ENCODE measurements around the gene ITGAX. TPM values are rescaled to one million over a fixed set of nuclear protein-coding genes. Genes with fewer than 3 reads are reported as not detected.

ITGAX gene
- total RNA-seq, 2 experiments from 2014 or later: 42.0 to 43.2 TPM

DNA sequence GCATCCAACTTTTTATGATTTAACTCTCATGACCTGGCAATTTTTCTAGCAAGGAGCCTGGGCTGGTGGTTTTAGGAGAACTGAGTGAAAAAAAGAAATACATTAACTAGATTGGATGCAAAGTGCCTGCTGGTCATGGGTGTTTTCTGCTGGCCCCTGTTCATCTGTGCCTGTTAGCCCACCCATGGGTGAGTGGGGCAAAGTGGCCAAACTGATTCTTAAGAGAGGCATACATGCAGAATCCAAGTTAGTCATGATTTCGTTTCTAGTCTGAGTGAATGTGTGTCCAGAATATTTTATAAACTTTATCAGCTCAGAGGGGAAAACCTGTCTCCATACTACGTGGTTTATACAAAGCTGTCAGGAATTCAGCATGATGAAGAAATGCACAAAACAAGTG lies 33.6 kb downstream of the ITGAX start:
- Mint-ChIP-seq H3K36me3 (ENCODE audit: low read depth) (no peaks in the 10 kb centered on the region), H3K27ac (no peak overlapping the region), H3K4me1 (peaks cover 16% of the 10 kb centered on the region), H3K27me3 (peaks cover 25% of the 10 kb centered on the region), H3K9me3 (no peaks in the 10 kb centered on the region), H3K4me3 (no peak overlapping the region)
- ChIA-PET CTCF (no interaction called here), POLR2A (interaction anchor here (1.2 to 1.7 kb wide), 2 partner anchors 70 to 209 kb away, joined by 4 read pairs; partner anchors contain the start of genes ARMC5 and FUS)
- DNase-seq: no peak

DNA sequence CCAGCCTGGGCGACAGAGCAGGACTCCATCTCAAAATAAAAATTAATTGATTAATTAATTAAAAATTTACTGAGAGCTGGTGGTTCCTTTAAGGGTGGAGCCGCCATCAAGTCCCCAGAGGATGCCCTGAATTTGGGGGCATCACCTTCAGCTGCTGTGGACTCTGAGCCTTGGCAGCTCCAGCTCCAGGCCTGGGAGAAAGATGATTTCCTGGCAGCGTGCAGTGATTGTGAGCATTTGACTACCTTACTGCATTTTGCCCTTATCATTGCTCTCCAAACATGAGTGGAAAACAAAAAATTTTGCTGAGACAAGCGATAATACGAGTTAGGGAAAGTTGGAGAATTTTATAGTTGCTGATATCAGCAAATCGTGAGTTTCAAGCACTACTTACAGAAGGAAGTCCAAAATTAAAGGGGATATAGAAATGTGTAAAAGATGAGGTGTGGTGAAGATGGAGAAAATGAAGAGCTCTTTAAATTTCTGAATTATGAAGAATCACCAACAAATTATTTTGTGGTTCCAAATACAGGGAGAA lies 35.6 kb downstream of the ITGAX start:
- Mint-ChIP-seq H3K27ac (no peak overlapping the region), H3K4me1 (peaks cover 13% of the 10 kb centered on the region), H3K9me3 (no peaks in the 10 kb centered on the region), H3K36me3 (ENCODE audit: low read depth) (no peaks in the 10 kb centered on the region), H3K4me3 (no peak overlapping the region), H3K27me3 (peaks cover 27% of the 10 kb centered on the region)
- ChIA-PET CTCF (interaction anchor here (1.1 to 1.7 kb wide), 2 partner anchors 8 to 14 kb away, joined by 4 to 5 read pairs; no protein-coding TSS in a partner anchor), POLR2A (no interaction called here)
- no peak for DNase-seq

DNA sequence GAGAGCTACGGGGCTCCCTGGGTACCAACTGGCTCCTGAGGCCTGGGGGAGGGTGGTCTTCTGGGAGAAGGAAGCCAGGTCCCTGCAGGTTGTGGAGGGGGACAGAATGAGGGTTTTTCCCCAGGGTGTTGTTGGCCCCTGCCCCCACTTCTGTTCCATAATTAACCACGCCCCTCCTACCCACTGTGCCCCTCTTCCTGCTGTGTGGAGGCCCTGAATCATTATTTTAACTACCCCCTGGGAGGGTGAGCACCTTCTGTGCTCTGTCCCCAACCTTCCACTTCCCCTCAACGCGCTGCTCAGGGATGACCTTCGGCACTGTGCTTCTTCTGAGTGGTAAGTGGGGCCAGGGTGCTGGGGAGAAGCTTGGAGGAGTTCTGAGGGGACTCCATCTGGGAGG lies 38.1 kb downstream of the ITGAX start, which contains the start of gene ITGAD:
ITGAD (plus strand) TSS at position 280 of the 400 bp plus-strand sequence; CDS start at position 306, 26 bp downstream.
- H3K27me3 Mint-ChIP-seq: peaks cover 18% of the 10 kb centered on the region

DNA sequence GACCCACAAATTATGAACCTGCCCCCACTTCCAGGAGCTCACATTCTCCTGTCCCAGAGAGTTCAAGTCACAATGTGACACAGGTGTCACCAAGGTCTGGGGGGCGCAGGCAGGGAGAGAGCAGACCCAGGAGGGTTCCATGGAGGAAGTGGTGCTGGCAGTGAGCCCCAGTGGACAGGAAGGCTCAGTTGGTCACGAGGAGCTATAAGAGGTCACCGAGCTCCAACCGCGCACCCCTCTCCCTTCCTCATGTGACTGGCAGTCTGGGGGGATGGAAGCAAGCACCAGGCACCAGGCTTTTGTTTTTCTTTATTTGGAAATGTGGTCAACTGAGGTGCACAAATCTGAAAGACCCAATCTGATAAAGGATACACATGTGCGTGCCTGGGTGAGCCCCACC lies 40.7 kb downstream of the ITGAX start:
- ChIA-PET CTCF (interaction anchor here (1.4 kb wide), 1 partner anchor 10 kb away, joined by 5 read pairs; no protein-coding TSS in a partner anchor), POLR2A (no interaction called here)
- Mint-ChIP-seq H3K36me3 (ENCODE audit: low read depth) (peaks cover 21% of the 10 kb centered on the region), H3K9me3 (peaks cover 17% of the 10 kb centered on the region), H3K4me1 (peaks cover 23% of the 10 kb centered on the region), H3K4me3 (no peak overlapping the region), H3K27ac (no peak overlapping the region), H3K27me3 (peaks cover 4% of the 10 kb centered on the region)
- DNase-seq: no peak

More for the DNA sequence above, 38.1 kb downstream of the ITGAX start, which contains the start of gene ITGAD:
- H3K4me3 Mint-ChIP-seq: no peak within 1 kb of the TSS
- no peaks in the 10 kb centered on the region for H3K9me3 Mint-ChIP-seq
- CTCF ChIA-PET: no interaction called here
- H3K36me3 Mint-ChIP-seq (ENCODE audit: low read depth): peaks cover 2% of the 10 kb centered on the region
- peaks cover 2% of the 10 kb centered on the region for H3K4me1 Mint-ChIP-seq
- H3K27ac Mint-ChIP-seq: no peak within 1 kb of the TSS
- no peak for DNase-seq
- POLR2A ChIA-PET: no interaction called here

DNA sequence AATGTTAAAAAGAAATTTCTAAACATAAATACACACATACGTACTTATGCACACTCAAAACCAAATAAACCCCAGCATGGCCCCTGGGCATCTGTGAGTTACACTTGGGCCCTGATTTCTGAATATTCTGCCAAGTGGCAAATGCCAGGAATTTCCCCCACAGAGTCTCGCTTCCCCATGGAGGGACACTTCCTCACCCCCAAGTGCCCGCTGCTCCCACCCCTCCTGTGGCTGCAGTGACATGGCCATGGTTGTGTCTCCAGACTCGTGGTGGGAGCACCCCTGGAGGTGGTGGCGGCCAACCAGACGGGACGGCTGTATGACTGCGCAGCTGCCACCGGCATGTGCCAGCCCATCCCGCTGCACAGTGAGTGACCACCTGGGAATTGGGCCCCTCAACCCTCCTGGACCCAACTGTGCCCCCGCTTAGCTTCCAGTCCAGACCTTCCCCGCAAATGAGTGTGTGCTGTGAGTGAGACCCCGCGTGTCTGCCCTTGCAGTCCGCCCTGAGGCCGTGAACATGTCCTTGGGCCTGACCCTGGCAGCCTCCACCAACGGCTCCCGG lies 42.2 kb downstream of the ITGAX start:
- Mint-ChIP-seq H3K27me3 (peaks cover 2% of the 10 kb centered on the region), H3K9me3 (peaks cover 17% of the 10 kb centered on the region), H3K36me3 (ENCODE audit: low read depth) (peaks cover 21% of the 10 kb centered on the region), H3K27ac (no peak overlapping the region), H3K4me1 (peaks cover 29% of the 10 kb centered on the region), H3K4me3 (no peak overlapping the region)
- ChIA-PET POLR2A (no interaction called here), CTCF (no interaction called here)
- DNase-seq: no peak

DNA sequence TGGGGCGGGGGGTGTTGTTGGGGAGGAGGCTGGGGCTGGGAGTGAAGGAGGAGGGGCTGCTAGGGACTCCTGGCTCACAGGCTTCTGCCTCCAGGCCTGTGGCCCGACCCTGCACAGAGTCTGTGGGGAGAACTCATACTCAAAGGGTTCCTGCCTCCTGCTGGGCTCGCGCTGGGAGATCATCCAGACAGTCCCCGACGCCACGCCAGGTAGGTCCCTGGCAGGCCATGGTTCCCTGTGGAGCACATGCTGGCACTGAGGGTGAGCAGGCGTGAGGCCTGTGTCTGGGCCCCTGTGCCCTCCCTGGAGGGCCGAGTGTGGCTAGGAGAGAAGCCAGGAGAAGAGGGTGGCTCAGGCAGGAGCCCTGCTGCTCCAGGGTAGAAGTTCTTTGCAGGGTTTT lies 42.7 kb downstream of the ITGAX start:
- Mint-ChIP-seq H3K27ac (no peak overlapping the region), H3K4me3 (no peak overlapping the region), H3K27me3 (peaks cover 2% of the 10 kb centered on the region), H3K9me3 (peaks cover 17% of the 10 kb centered on the region), H3K4me1 (peaks cover 33% of the 10 kb centered on the region), H3K36me3 (ENCODE audit: low read depth) (peaks cover 21% of the 10 kb centered on the region)
- CTCF ChIA-PET: no interaction called here
- POLR2A ChIA-PET: no interaction called here
- DNase-seq: no peak

DNA sequence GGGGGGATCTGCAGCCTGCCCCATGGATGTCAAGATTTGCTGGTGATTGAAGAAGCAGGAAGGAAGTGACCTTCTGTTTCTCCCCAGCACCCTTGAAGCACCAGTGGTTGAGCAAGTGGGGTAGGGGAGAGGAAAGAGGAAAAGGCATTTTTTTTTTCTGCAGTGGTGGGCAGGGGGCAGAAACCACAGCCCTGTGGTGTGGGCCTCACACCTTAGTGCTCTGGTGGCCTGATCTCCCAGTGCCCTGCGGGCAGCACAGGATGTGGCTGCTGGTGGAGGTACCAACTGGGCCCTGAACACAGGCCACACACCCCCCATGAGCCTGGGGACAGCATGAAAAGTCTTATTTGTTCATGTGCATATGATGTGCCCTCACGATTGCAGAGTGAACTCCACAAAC lies 45.2 kb downstream of the ITGAX start:
- H3K4me1 Mint-ChIP-seq: peaks cover 47% of the 10 kb centered on the region
- peaks cover 2% of the 10 kb centered on the region for H3K27me3 Mint-ChIP-seq
- peaks cover 21% of the 10 kb centered on the region for H3K36me3 Mint-ChIP-seq (ENCODE audit: low read depth)
- CTCF ChIA-PET: no interaction called here
- H3K27ac Mint-ChIP-seq: peak overlapping the region; percentile 79
- H3K9me3 Mint-ChIP-seq: peaks cover 17% of the 10 kb centered on the region
- no peak overlapping the region for H3K4me3 Mint-ChIP-seq
- peak; percentile 57 for DNase-seq
- POLR2A ChIA-PET: interaction anchor here (0.7 to 1.2 kb wide), 2 partner anchors 14 to 30 kb away, joined by 4 to 5 read pairs; no protein-coding TSS in a partner anchor

DNA sequence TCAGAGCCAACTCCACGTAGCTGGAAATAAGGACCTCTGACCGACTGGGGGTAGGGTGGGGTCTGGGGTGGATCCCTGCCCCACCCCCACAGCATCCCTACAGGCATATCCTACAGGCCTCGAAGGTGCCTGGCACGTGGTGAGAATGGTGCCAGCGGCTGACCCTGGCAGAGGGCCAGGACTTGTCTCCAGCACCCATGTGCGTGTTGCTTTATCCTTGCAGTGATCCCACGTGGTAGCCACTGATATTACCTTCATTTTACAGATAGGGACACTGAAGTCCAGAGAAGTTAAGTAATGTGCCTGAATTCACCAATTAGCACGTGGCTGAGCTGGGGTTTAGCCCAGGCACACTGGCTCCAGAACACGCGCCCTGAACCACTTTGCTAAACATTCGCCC lies 46.5 kb downstream of the ITGAX start:
- ChIA-PET POLR2A (no interaction called here), CTCF (no interaction called here)
- Mint-ChIP-seq H3K4me1 (peaks cover 47% of the 10 kb centered on the region), H3K27ac (no peak overlapping the region), H3K9me3 (peaks cover 17% of the 10 kb centered on the region), H3K36me3 (ENCODE audit: low read depth) (peaks cover 21% of the 10 kb centered on the region), H3K4me3 (no peak overlapping the region), H3K27me3 (no peaks in the 10 kb centered on the region)
- DNase-seq: no peak

DNA sequence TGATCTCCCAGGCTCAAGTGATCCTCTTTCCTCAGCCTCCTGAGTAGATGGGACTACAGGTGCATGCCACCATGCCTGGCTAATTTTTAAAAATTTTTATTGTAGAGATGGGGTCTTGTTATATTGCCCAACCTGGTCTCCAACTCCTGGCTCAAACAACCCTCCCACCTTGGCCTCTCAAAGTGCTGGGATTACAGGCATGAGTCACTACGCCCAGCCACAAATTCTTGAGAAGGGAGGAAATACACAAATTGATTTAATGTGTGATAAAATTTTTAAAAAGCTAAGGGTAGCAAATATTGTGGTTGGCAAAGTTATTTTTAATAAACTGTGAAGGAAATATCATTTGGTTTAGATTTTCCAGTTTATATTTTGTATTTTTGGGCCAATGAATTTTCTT lies 47.7 kb downstream of the ITGAX start:
- peak overlapping the region; percentile 18 for H3K27ac Mint-ChIP-seq

DNA sequence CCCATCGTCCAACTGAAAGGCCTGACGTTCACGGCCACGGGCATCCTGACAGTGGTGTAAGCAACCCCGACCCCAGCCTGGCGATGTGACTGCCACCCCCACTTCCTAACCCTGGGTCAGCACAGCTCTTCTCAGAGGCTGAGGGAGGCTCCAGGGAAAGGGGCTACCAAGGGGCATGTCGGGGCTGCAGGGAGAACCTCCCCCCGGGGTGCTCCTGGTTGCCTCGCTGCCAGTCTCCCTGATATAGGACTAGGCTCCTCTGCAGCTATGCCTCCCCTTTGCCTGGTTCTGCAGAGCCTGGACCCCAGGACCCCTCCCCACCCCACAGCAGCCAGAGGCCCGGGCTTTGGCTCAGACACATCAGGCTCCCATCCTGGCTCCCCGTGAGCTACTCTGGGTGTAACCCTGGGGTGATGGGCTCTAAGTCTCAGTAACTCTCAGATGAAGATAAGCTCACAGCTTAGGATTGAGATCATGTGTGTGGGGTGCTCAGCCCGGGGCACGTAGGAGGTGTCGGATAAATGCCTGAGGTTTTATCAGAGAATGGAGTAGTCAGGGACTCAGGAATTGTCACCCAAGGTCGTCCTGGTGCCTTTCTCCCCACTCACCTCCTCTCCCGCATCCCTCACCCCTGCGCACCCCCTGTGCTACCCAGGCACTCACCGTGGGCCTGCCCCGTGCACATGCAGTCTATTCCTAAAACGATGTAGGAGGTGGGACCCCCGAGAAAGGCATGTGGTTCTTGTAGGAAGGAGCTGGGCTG lies 48.8 kb downstream of the ITGAX start:
- CTCF ChIA-PET: interaction anchor here (1.1 to 1.9 kb wide), 3 partner anchors 17 to 262 kb away, joined by 3 to 8 read pairs (median 3); no protein-coding TSS in a partner anchor
- H3K36me3 Mint-ChIP-seq (ENCODE audit: low read depth): peaks cover 16% of the 10 kb centered on the region
- no peak for DNase-seq
- peaks cover 4% of the 10 kb centered on the region for H3K27me3 Mint-ChIP-seq
- peaks cover 42% of the 10 kb centered on the region for H3K4me1 Mint-ChIP-seq
- peaks cover 14% of the 10 kb centered on the region for H3K9me3 Mint-ChIP-seq
- no peak overlapping the region for H3K4me3 Mint-ChIP-seq
- no peak overlapping the region for H3K27ac Mint-ChIP-seq
- POLR2A ChIA-PET: interaction anchor here (0.6 to 1.6 kb wide), 2 partner anchors 15 to 18 kb away, joined by 3 to 8 read pairs; no protein-coding TSS in a partner anchor

More for the DNA sequence above, 47.7 kb downstream of the ITGAX start:
- CTCF ChIA-PET: interaction anchor here (1.0 to 1.9 kb wide), 5 partner anchors 16 to 261 kb away, joined by 3 to 8 read pairs (median 3); no protein-coding TSS in a partner anchor
- H3K4me1 Mint-ChIP-seq: peaks cover 47% of the 10 kb centered on the region
- H3K4me3 Mint-ChIP-seq: no peak overlapping the region
- POLR2A ChIA-PET: interaction anchor here (0.5 to 1.6 kb wide), 3 partner anchors 19 to 222 kb away, joined by 3 to 8 read pairs (median 4); partner anchors contain the start of gene FUS
- no peak for DNase-seq
- peaks cover 17% of the 10 kb centered on the region for H3K9me3 Mint-ChIP-seq
- H3K36me3 Mint-ChIP-seq (ENCODE audit: low read depth): peaks cover 21% of the 10 kb centered on the region
- H3K27me3 Mint-ChIP-seq: peaks cover 2% of the 10 kb centered on the region

DNA sequence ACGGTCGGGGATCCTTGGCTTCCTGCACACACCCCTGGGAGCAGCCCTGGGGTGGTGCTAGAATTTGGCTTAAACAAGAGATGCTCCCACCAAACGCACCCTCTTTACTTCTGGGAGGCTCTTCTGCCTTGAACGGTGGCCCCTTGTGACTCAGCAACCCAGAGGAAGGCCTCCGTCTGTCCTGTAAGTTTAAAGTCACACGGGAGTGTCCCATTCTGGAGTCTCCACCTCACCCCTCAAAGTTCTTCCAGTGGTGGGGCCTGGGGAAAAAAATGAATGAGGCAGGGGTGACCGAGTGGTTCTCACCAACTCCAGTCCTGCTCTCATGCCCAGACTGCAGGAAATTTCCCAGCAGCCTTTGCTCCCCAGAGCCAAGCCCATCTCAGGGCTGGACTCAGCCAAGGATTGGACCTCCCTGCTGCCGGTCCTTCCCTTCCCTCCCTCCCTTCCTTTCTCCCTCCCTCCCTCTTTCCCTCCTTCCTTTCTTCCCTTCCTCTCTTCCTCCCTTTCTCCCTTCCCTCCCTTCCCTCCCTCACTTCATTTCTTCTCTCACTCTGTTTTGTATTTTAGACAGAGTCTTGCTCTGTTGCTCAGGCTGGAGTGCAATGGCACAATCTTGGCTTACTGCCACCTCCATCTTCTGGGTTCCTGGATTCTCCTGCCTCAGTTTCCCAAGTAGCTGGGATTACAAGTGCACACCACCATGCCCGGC lies 49.5 kb downstream of the ITGAX start:
- Mint-ChIP-seq H3K36me3 (ENCODE audit: low read depth) (peaks cover 8% of the 10 kb centered on the region), H3K9me3 (peaks cover 8% of the 10 kb centered on the region), H3K4me3 (no peak overlapping the region), H3K27ac (no peak overlapping the region), H3K27me3 (peaks cover 4% of the 10 kb centered on the region), H3K4me1 (peaks cover 34% of the 10 kb centered on the region)
- DNase-seq: no peak
- ChIA-PET POLR2A (no interaction called here), CTCF (no interaction called here)

DNA sequence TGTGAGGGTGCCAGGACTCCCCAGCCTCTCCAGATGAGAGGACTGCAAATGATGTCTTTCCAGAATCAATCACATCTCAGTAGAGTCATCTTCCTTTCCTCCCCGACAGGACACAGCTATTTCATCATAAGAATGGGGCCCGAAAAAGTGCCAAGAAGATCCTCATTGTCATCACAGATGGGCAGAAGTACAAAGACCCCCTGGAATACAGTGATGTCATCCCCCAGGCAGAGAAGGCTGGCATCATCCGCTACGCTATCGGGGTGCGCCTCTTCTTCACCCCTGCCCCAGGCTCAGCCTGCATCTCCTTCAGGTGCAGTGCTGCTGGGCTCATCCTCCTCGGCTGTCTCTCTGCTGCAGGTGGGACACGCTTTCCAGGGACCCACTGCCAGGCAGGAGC lies 52.4 kb downstream of the ITGAX start:
- POLR2A ChIA-PET: no interaction called here
- Mint-ChIP-seq H3K27me3 (peaks cover 7% of the 10 kb centered on the region), H3K4me3 (no peak overlapping the region), H3K9me3 (no peaks in the 10 kb centered on the region), H3K4me1 (peaks cover 16% of the 10 kb centered on the region), H3K27ac (no peak overlapping the region), H3K36me3 (ENCODE audit: low read depth) (no peaks in the 10 kb centered on the region)
- CTCF ChIA-PET: interaction anchor here (1.0 kb wide), 1 partner anchor 24 kb away, joined by 4 read pairs; no protein-coding TSS in a partner anchor
- DNase-seq: no peak

All from activated CD4-positive, alpha-beta memory T cell treated with anti-CD3 and anti-CD28 coated beads, Interleukin-2, amount 10 ng/mL, durations not matched to agents 7 days and 5 days (primary cell).